Right renal pelvis (tissue), 4 donors: ENCODE results near the gene LRRC2. TPM values are rescaled to one million over a fixed set of nuclear protein-coding genes. Genes with fewer than 3 reads are reported as not detected.
"Not testable (repeated sequence)": the region's sequence is repeated elsewhere in the genome, so short reads cannot be mapped to it uniquely, and the experiment has no call there.

ENCODE experiments used
- DNase-seq, 4 donors: peaks; one replicate each; pipeline ENCODE4 v3.0.0-alpha.2; 2013; ENCODE audit warnings: low read depth in 4 of 4, low spot score in 3 of 4, missing footprints in 1 of 4
- polyA plus RNA-seq, 4 donors: library from polyadenylated mRNA; unstranded; fragments of 120-200 nt; gene quantifications; one replicate each; pipeline ENCODE4 v1.2.1, GENCODE V29; 2013; ENCODE audit not compliant: insufficient read length in 4 of 4

LRRC2 gene
- polyA plus RNA-seq, 4 donors: 1.9 to 3.1 (median 2.6) TPM

GRCh38 chr3:46558184-46559043 lies 7.7 kb downstream of the LRRC2 start:
- peak in 2 of 4 donors; percentile 65 to 82 for DNase-seq

DNA sequence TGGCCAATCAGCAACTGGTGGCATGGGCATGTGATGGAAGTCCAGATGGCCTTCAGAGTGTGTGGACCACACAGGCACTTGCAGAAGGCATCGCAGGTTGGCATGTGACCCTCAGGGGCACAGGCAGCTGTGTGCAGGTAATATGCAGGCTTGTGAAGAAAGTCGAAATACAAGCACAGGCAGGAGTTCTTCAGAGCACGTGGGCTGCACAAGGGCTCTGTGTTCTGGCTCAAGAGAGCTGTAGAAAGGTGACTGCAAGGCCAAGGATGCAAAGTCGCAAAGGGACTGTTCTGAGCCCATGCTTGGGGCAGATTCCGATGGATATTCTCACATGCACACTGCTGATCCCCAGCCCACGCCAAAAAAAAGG lies 8.3 kb downstream of the LRRC2 start:
- no peak for DNase-seq

- DNase-seq: no peak
Observed at GRCh38 chr3:46553154-46553553, 12.9 kb downstream of the LRRC2 start.

DNA sequence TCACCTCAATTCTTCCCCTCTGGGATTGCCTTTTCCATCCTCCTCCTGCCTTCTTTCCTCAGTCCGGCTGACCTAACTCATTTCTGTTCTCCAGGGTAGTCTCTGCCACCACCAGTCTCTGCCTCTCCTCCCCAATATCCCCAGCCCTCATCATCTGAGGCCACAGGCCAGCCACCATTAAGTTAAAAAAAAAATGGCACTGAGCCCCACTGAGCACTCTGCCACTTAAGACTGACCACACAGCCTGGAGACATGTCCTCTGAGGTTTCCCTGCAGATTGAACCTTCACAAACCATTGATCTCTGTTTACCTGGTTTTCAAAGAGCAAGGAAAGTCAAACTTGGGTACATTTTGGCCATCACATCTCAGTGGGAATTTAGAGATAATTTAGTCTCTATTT lies 13.6 kb downstream of the LRRC2 start:
- DNase-seq: no peak

- DNase-seq: no peak
Observed at GRCh38 chr3:46551615-46552014, 14.5 kb downstream of the LRRC2 start.

DNA sequence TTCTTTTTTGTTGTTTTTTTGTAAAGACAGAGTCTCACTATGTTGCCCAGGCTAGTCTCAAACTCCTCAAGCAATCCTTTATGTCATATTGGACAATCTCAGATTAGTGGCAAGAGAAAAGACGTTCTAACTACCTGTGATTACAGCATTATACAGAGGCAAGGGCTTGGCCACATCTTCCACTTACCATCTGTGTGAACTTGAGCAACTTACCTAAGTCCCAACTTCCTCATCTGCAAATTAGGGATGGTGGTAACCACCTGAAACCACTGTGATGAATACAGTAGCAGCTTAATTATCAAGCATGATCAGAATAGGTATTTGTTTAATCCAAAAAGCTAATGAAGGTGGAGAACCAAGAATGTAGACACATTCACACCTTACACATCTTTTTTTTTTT lies 16.1 kb downstream of the LRRC2 start:
- DNase-seq: no peak

DNA sequence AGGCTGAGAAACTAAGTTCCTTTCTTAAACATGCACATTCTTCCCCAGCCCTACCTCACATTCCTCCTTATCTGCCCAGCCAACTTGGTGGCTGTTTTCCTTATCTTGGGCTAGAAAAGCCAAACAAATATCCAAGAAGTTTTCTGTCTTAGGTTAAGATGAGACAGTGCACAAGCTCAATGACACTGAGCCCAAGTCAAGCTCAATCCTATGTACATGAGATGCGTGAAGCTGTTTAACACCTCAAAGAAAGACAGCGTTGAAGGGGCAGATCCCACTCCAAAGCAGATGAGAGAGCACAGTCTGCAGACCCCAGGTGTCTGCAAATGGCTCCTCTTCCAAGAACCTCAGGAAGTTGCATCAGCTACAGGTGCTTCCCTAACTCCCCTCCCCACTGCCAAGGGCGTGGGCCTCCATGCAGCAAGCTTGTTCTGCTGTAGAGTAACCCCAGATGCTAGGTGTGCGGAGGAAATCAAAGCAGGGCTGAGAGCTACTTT lies 16.6 kb downstream of the LRRC2 start:
- no peak for DNase-seq

DNA sequence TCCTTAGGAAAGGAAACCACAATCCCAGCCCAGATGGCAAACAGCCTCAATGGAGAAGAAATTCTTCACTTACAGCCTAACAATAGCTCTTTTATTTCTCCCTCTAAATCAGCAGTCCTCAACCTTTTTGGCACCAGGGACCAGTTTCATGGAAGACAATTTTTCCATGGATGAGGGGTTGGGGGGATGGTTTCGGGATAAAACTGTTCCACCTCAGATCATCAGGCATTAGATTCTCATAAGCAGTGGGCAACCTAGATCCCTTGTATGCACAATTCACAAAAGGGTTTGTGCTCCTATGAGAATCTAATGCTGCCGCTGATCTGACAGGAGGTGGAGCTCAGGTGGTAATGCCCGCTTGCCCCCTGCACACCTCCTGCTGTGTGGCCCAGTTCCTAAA lies 17.5 kb downstream of the LRRC2 start:
- DNase-seq: not testable (repeated sequence)

GRCh38 chr3:46546896-46547440 lies 19.1 kb downstream of the LRRC2 start:
- DNase-seq: no peak

DNA sequence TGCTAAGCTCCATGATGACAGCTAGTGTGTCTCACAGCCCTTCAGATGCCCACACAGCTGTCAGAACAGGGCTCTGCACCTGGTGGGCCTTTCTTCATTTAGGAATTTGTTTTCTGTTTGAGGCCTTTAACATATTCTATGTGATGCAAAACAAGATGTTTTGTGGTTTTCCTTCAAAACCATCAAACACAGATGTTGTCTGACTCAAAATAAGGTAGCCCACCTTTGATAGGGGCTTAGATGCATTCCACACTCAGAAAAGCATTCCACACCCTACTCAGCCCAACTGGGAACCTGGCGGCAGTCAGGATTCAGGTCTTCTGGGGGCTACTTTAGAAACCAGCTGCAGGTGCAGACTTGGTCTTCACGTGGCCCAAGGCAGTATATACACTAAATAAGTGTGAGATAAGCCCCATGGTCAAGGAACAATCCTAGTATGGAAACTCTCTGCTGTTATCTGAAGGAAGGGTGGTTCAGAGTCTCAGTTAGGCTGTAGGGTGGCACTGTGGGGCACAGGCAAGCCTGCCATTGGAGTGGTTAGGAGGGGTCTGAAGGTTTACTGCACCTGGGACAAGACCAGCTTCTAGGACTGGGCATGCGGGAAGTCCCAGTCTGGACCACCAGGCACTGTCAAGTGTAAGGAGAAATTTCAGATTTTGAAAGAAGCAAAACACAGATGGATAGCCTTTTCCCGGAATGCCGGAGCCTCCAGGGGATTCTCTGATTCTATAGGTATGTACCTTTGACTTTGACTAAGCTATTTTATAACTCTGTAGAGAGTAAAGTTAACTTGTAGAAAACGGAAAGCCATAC lies 20.1 kb downstream of the LRRC2 start:
- DNase-seq: no peak

DNA sequence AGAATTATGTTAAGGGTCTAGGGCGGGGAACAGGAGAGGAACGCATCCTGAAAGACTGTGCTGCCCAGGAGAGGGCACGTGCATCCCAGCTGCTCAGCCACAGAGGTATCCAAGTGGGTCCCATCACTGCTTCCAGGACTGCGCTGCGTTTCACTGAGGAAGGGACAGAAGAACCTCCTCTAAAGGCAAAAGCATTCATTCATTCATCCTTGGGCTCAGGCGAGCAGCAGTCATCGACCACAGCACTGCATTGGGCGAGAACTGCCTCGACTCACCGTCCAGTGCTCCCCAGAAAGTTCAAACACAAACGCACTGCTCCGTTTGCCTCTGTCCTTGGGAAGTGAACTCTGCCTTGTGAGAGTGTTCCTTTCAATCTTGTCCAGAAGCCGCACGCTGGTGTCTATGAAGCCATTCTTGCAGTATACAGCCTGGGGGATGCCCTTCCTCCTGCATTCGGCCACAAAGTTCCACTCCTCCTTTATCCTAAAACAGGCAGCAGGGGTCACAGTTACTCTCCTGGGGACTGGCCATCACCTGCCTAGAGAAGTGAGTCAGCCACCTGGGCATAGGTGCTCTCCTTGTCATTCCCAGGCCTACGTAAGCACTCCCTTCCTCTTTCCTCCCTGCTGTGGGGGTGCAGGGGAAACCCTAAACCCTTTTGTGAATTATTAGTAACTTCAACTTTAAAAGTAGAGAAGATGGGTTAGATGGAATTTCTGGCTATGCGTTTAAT lies 21.2 kb downstream of the LRRC2 start:
- DNase-seq: no peak

GRCh38 chr3:46542801-46543201 lies 23.3 kb downstream of the LRRC2 start:
- DNase-seq: no peak

DNA sequence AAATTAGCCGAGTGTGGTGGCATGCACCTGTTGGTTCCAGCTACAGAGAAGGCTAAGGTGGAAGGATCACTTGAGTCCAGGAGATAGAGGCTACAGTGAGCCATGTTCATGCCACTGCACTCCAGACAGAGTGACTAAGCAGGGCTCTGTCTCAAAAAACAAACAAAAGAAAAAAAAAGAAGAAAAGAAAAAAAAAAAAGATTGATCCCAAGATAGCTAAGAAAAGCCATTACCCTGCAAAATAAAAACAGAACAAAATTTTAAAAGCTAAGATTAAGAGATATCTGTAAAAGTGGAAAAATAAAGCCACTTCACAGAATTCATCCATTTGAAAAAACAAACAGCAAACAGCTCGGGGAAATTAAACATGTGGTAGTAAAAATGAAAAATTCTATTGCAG lies 23.8 kb downstream of the LRRC2 start:
- no peak for DNase-seq

- no peak for DNase-seq
Observed at GRCh38 chr3:46541835-46542234, 24.3 kb downstream of the LRRC2 start.

GRCh38 chr3:46540550-46540949 lies 25.6 kb downstream of the LRRC2 start:
- no peak for DNase-seq

DNA sequence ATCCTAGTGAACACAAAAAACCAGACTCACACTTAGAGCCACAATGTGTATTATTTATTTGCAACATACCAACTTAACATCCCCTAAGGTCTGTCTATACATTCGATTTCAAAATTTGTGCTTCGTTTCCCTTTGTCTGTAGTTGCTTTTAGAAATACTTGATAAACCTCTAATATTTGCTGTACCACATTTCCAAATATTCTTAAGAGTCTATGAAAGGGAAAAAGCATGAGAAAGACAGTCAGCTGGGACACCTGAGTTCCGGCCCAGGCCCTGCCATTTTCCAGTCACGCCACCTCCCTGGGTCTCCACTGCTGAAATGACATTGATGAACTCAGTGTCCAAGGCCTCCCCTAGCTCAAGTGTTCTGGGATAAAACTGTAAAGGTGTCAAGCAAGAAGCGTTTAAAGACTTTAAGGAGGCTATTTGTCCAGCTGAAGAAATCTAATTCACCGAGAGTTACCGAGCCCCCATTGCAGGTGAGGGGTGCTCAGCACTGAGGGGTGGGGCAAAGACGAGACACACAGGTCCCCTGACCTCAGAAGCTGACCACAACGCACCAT lies 26.6 kb downstream of the LRRC2 start:
- no peak for DNase-seq

- no peak for DNase-seq
Observed at GRCh38 chr3:46538803-46539442, 27.2 kb downstream of the LRRC2 start.

GRCh38 chr3:46538425-46538802 lies 27.7 kb downstream of the LRRC2 start:
- not testable (repeated sequence) for DNase-seq

GRCh38 chr3:46537779-46538178 lies 28.3 kb downstream of the LRRC2 start:
- no peak for DNase-seq

DNA sequence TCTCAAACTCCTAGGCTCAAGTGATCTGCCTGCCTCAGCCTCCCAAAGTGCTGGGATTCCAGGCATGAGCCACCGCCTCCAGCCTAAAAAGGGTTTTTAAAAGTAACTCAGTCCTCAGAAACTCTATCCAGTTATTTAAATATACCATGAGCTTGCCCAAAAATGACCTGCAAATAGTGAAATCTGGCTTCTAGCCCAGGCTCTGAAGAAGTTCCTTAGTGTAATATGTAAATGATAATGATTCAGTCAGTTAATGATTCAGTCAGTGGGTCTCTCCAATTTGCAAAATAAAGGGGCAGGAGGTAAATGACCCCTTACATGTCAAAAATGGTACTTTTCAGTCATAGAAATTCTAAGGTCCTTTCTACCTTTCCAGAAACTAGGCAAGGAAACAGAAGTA lies 28.8 kb downstream of the LRRC2 start:
- no peak for DNase-seq
